ENCODE data around the gene RCSD1.

RCSD1 gene

GRCh38 chr1:167676205-167676915, 46.3 kb downstream of the RCSD1 start:
- H2AFZ ChIP-seq (ENCODE audit: low read depth, low read length), result no peak overlapping the region
- no peak overlapping the region for H2BK5ac ChIP-seq (ENCODE audit: low read depth, low read length, poor library complexity, severe bottlenecking)
- H3K14ac ChIP-seq (ENCODE audit: low read length in 2 of 2), result no peak overlapping the region
- no peak overlapping the region for H3K4me3 ChIP-seq (ENCODE audit: insufficient read depth in 1 of 2, low read depth in 1 of 2, low read length in 2 of 2)
- H4K91ac ChIP-seq (ENCODE audit: low read length), result no peak overlapping the region
- no peak overlapping the region for H3K18ac ChIP-seq (ENCODE audit: low read depth in 1 of 2, low read length in 2 of 2)
- no peaks in the 10 kb centered on the region for H3K79me1 ChIP-seq (replicated peaks; ENCODE audit: low read length, poor library complexity, severe bottlenecking)
- H2BK12ac ChIP-seq (ENCODE audit: low read length in 2 of 2), result no peak overlapping the region
- H3K23ac ChIP-seq (ENCODE audit: low read length in 2 of 2), result peak overlapping the region in 1 of 2 experiments; percentile 47
- H3K9ac ChIP-seq (ENCODE audit: low read length), result no peak overlapping the region
- H3K27me3 ChIP-seq (ENCODE audit: control insufficient read depth in 1 of 2, insufficient read depth in 1 of 2, low read length in 2 of 2), result peaks cover 0 to 5% of the 10 kb centered on the region in 2 experiments
- H3K27ac ChIP-seq (ENCODE audit: low read length, poor library complexity, severe bottlenecking), result no peak overlapping the region
- no peak overlapping the region for H2BK15ac ChIP-seq (ENCODE audit: low read depth, poor library complexity, severe bottlenecking)
- no peaks in the 10 kb centered on the region for H3K4me1 ChIP-seq (ENCODE audit: control insufficient read depth, insufficient read depth, low read depth, low read length)
- H2BK120ac ChIP-seq (ENCODE audit: low read depth, low read length), result no peak overlapping the region
- H3K36me3 ChIP-seq (ENCODE audit: control insufficient read depth in 1 of 2, insufficient read depth in 2 of 2, low read depth in 1 of 2, low read length in 2 of 2), result no peaks in the 10 kb centered on the region
- H4K8ac ChIP-seq (ENCODE audit: low read length), result no peak overlapping the region
- H2AK5ac ChIP-seq (ENCODE audit: low read length, severe bottlenecking), result no peak overlapping the region
- H3K9me3 ChIP-seq (ENCODE audit: control insufficient read depth, low read length), result no peaks in the 10 kb centered on the region
- H3K4me2 ChIP-seq (ENCODE audit: low read length, poor library complexity, severe bottlenecking), result no peak overlapping the region
- H3K4ac ChIP-seq (ENCODE audit: low read depth in 1 of 2, low read length in 2 of 2), result no peak overlapping the region
- no peak for DNase-seq
- 99% methylated on average over 2 of the region's 2 CpGs for WGBS

GRCh38 chr1:167676916-167677848, 47.1 kb downstream of the RCSD1 start:
- Histone ChIP-seq H4K91ac (ENCODE audit: low read length) (no peak overlapping the region), H3K23ac (ENCODE audit: low read length in 2 of 2) (no peak overlapping the region), H3K9ac (ENCODE audit: low read length) (no peak overlapping the region), H3K4me2 (ENCODE audit: low read length, poor library complexity, severe bottlenecking) (no peak overlapping the region), H3K27me3 (ENCODE audit: control insufficient read depth in 1 of 2, insufficient read depth in 1 of 2, low read length in 2 of 2) (peaks cover 0 to 5% of the 10 kb centered on the region in 2 experiments), H2AK5ac (ENCODE audit: low read length, severe bottlenecking) (no peak overlapping the region), H3K14ac (ENCODE audit: low read length in 2 of 2) (no peak overlapping the region), H4K8ac (ENCODE audit: low read length) (no peak overlapping the region), H3K9me3 (ENCODE audit: control insufficient read depth, low read length) (no peaks in the 10 kb centered on the region), H3K79me1 (replicated peaks; ENCODE audit: low read length, poor library complexity, severe bottlenecking) (no peaks in the 10 kb centered on the region), H2BK15ac (ENCODE audit: low read depth, poor library complexity, severe bottlenecking) (no peak overlapping the region), H3K4me3 (ENCODE audit: insufficient read depth in 1 of 2, low read depth in 1 of 2, low read length in 2 of 2) (no peak overlapping the region), H3K18ac (ENCODE audit: low read depth in 1 of 2, low read length in 2 of 2) (no peak overlapping the region), H3K4ac (ENCODE audit: low read depth in 1 of 2, low read length in 2 of 2) (no peak overlapping the region), H2BK120ac (ENCODE audit: low read depth, low read length) (no peak overlapping the region), H3K27ac (ENCODE audit: low read length, poor library complexity, severe bottlenecking) (no peak overlapping the region), H2AFZ (ENCODE audit: low read depth, low read length) (no peak overlapping the region), H3K4me1 (ENCODE audit: control insufficient read depth, insufficient read depth, low read depth, low read length) (no peaks in the 10 kb centered on the region), H3K36me3 (ENCODE audit: control insufficient read depth in 1 of 2, insufficient read depth in 2 of 2, low read depth in 1 of 2, low read length in 2 of 2) (no peaks in the 10 kb centered on the region), H2BK12ac (ENCODE audit: low read length in 2 of 2) (no peak overlapping the region), H2BK5ac (ENCODE audit: low read depth, low read length, poor library complexity, severe bottlenecking) (no peak overlapping the region)
- no peak for DNase-seq
- WGBS, result 81% methylated on average over 7 of the region's 7 CpGs

GRCh38 chr1:167678422-167678821, 48.4 kb downstream of the RCSD1 start:
- Histone ChIP-seq H3K23ac (ENCODE audit: low read length in 2 of 2) (no peak overlapping the region), H2BK12ac (ENCODE audit: low read length in 2 of 2) (no peak overlapping the region), H2BK5ac (ENCODE audit: low read depth, low read length, poor library complexity, severe bottlenecking) (no peak overlapping the region), H2AK5ac (ENCODE audit: low read length, severe bottlenecking) (no peak overlapping the region), H2AFZ (ENCODE audit: low read depth, low read length) (no peak overlapping the region), H3K4me3 (ENCODE audit: insufficient read depth in 1 of 2, low read depth in 1 of 2, low read length in 2 of 2) (no peak overlapping the region), H4K91ac (ENCODE audit: low read length) (no peak overlapping the region), H3K4me2 (ENCODE audit: low read length, poor library complexity, severe bottlenecking) (no peak overlapping the region), H3K9ac (ENCODE audit: low read length) (no peak overlapping the region), H3K27ac (ENCODE audit: low read length, poor library complexity, severe bottlenecking) (no peak overlapping the region), H2BK120ac (ENCODE audit: low read depth, low read length) (no peak overlapping the region), H3K36me3 (ENCODE audit: control insufficient read depth in 1 of 2, insufficient read depth in 2 of 2, low read depth in 1 of 2, low read length in 2 of 2) (no peaks in the 10 kb centered on the region), H3K9me3 (ENCODE audit: control insufficient read depth, low read length) (no peaks in the 10 kb centered on the region), H3K79me1 (replicated peaks; ENCODE audit: low read length, poor library complexity, severe bottlenecking) (no peaks in the 10 kb centered on the region), H2BK15ac (ENCODE audit: low read depth, poor library complexity, severe bottlenecking) (no peak overlapping the region), H3K14ac (ENCODE audit: low read length in 2 of 2) (no peak overlapping the region), H3K4ac (ENCODE audit: low read depth in 1 of 2, low read length in 2 of 2) (no peak overlapping the region), H4K8ac (ENCODE audit: low read length) (no peak overlapping the region), H3K18ac (ENCODE audit: low read depth in 1 of 2, low read length in 2 of 2) (no peak overlapping the region), H3K4me1 (ENCODE audit: control insufficient read depth, insufficient read depth, low read depth, low read length) (no peaks in the 10 kb centered on the region), H3K27me3 (ENCODE audit: control insufficient read depth in 1 of 2, insufficient read depth in 1 of 2, low read length in 2 of 2) (peaks cover 0 to 5% of the 10 kb centered on the region in 2 experiments)
- 98% methylated on average over 10 of the region's 10 CpGs for WGBS
- no peak for DNase-seq

GRCh38 chr1:167678838-167679237, 48.8 kb downstream of the RCSD1 start:
- no peak overlapping the region for H3K4ac ChIP-seq (ENCODE audit: low read depth in 1 of 2, low read length in 2 of 2)
- no peak overlapping the region for H3K23ac ChIP-seq (ENCODE audit: low read length in 2 of 2)
- peaks cover 0 to 5% of the 10 kb centered on the region in 2 experiments for H3K27me3 ChIP-seq (ENCODE audit: control insufficient read depth in 1 of 2, insufficient read depth in 1 of 2, low read length in 2 of 2)
- H2BK5ac ChIP-seq (ENCODE audit: low read depth, low read length, poor library complexity, severe bottlenecking), result no peak overlapping the region
- H2BK12ac ChIP-seq (ENCODE audit: low read length in 2 of 2), result no peak overlapping the region
- DNase-seq, result no peak
- H3K36me3 ChIP-seq (ENCODE audit: control insufficient read depth in 1 of 2, insufficient read depth in 2 of 2, low read depth in 1 of 2, low read length in 2 of 2), result no peaks in the 10 kb centered on the region
- no peak overlapping the region for H3K14ac ChIP-seq (ENCODE audit: low read length in 2 of 2)
- peaks cover 3% of the 10 kb centered on the region for H3K4me1 ChIP-seq (ENCODE audit: control insufficient read depth, insufficient read depth, low read depth, low read length)
- H3K18ac ChIP-seq (ENCODE audit: low read depth in 1 of 2, low read length in 2 of 2), result no peak overlapping the region
- H3K4me2 ChIP-seq (ENCODE audit: low read length, poor library complexity, severe bottlenecking), result no peak overlapping the region
- no peak overlapping the region for H3K4me3 ChIP-seq (ENCODE audit: insufficient read depth in 1 of 2, low read depth in 1 of 2, low read length in 2 of 2)
- H4K8ac ChIP-seq (ENCODE audit: low read length), result no peak overlapping the region
- WGBS, result 100% methylated on average over 3 of the region's 3 CpGs
- no peaks in the 10 kb centered on the region for H3K79me1 ChIP-seq (replicated peaks; ENCODE audit: low read length, poor library complexity, severe bottlenecking)
- H3K9me3 ChIP-seq (ENCODE audit: control insufficient read depth, low read length), result no peaks in the 10 kb centered on the region
- no peak overlapping the region for H2BK15ac ChIP-seq (ENCODE audit: low read depth, poor library complexity, severe bottlenecking)
- no peak overlapping the region for H2AFZ ChIP-seq (ENCODE audit: low read depth, low read length)
- no peak overlapping the region for H2BK120ac ChIP-seq (ENCODE audit: low read depth, low read length)
- no peak overlapping the region for H2AK5ac ChIP-seq (ENCODE audit: low read length, severe bottlenecking)
- no peak overlapping the region for H3K27ac ChIP-seq (ENCODE audit: low read length, poor library complexity, severe bottlenecking)
- H4K91ac ChIP-seq (ENCODE audit: low read length), result no peak overlapping the region
- no peak overlapping the region for H3K9ac ChIP-seq (ENCODE audit: low read length)

Data from mesenchymal stem cell (in vitro differentiated cells and primary cell).